ENCODE measurements around the gene PDE11A.

Gene PDE11A

DNA sequence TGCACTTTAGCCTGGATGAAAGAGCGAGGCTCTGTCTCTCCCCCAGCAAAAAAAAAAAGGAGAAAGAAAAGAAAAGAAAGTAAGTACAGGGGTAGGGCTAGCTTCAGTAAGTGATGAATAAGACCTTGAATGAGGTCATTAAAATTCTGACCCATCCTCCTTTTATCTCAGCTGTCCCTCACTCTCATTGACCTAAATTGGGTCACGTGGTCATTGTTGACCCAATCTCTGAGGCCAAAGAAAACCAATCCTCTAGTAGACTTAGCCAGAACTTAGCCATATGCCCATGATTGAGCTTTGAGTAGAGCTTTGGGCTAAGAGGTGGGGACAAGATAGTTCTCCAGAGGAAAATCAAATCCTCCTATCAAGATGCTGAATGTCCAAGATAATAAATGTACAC lies 149.3 kb downstream of the PDE11A start:
- DNase-seq (ENCODE audit: low spot score), result no peak

DNA sequence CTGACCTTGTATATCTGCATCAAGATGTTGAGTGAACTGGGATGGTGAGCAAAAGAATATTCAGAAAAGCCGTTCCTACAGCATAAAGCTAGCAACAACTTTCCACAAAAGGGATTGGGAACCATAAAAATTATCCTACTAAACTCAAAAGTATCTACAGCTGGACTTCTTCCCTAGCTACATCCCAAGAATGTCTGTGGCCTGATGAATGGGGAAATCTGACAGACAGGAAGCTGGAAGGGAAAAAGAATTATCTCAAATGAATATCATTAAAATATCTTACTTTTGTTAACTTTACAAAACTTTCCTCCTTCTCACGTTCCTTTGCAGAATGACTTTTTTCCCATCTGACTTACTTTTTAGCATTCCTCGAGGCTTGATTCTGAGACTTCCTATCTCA lies 150.9 kb downstream of the PDE11A start:
- DNase-seq (ENCODE audit: low spot score), result no peak

DNA sequence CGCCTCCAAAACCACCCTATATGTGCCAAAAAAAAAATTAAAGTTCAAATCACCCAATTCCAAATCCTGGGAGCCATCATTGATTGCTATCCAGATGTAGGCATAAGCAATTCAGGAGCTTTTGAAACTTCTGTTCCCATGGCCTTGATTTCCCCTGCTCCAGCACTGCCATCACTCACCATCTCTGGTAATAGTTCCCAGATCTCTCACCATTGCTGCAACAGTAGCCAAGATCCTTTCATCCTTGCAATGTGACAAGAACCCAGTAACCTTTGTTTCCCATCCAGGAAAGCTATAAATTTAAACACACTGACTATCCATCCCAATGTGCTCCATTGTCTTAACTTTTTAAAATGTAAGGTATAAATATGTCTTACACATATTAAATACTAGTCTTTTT lies 155.4 kb downstream of the PDE11A start:
- DNase-seq (ENCODE audit: low spot score), result no peak

DNA sequence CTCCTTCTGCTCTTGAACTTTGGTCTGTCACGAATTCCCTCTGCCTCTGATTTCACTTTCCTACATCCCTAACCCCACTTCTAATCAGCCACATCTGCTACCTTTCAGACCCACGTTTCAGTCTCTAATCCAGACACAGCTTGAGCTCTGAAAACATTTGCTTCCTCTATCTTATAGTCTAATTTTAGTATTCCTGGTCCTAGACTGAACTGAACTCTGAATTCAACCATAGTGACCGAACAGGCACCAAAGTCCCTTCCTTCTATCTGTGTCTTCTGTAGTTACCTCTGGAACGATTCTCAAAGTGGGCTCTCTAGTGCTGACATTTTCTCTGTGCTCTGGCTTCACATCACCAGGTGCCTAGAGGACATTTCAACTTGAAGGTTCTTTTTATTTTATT lies 156.2 kb downstream of the PDE11A start:
- DNase-seq (ENCODE audit: low spot score), result no peak

DNA sequence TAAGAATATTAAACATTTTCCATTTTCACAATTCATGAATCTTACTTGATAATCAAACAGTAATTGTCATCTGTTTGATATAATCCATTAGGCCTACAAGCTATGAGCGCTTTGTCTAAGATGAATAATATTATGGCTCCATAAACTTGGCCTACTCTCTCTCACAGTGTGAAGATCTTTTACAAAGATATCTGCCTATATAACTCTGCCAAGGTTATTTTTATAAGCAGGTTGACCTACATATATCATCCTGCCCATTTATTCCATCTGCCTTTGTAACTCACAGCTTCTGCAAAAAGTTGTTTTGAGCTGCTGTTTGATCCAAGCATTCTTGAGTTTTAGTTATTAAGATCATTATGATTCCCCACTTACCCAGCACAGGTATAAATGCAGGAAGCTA lies 158.3 kb downstream of the PDE11A start:
- no peak for DNase-seq (ENCODE audit: low spot score)

DNA sequence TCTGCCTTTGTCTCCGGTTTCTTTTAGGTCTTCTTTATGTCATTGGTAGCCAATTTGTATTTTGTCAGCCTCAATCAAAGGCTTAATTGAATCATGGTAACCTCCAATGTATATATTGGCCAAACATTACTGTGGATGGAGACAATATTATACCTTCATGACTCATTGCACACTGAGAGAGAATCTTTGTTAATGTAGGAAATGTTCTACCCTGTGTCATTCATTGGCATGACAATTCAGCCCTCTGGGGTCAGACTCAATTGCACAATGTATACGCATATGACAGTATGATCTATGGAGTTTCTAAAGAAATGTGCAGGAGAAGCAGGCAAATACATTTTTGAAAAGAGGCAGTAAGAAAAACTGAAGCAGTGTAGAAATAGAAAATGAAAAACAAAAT lies 162.6 kb downstream of the PDE11A start:
- no peak for DNase-seq (ENCODE audit: low spot score)

DNA sequence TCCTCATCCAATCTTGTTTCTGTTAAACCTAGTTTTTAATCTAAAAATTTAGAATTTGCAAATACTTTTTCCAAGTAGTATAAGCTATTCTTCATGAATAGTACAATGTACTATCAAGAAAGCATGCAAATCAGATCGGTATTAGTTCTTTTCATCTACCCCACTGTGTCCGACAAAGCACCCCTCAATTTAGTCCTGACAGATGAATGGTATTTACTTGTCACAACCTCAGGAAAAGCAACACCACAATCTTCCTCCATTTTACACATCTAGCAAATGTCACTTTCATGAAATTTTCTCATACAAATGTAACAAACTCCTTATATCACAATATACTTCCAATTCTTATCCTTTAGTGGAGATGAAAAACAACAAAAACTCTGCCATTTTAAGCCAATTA lies 163.8 kb downstream of the PDE11A start:
- DNase-seq (ENCODE audit: low spot score), result no peak

DNA sequence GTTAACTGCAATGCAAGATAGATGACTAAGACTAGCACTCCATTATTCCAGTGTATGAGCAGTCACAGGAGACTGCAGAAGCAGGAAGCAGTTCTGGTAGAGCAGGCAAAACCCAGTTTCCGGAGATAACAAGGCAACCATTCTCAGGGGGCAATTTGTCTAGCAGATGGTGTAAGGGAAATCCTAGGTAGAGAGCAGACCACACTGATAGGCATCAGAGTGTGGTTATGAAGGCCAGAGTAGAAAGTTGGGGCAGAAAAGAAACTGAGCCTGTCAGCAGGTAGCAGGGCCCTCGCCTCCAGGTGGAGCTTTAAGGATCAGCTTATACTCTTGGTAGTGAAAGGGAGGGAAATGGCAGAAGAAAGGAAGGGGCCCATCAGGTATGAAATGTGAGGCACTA lies 164.4 kb downstream of the PDE11A start:
- DNase-seq (ENCODE audit: low spot score), result no peak

DNA sequence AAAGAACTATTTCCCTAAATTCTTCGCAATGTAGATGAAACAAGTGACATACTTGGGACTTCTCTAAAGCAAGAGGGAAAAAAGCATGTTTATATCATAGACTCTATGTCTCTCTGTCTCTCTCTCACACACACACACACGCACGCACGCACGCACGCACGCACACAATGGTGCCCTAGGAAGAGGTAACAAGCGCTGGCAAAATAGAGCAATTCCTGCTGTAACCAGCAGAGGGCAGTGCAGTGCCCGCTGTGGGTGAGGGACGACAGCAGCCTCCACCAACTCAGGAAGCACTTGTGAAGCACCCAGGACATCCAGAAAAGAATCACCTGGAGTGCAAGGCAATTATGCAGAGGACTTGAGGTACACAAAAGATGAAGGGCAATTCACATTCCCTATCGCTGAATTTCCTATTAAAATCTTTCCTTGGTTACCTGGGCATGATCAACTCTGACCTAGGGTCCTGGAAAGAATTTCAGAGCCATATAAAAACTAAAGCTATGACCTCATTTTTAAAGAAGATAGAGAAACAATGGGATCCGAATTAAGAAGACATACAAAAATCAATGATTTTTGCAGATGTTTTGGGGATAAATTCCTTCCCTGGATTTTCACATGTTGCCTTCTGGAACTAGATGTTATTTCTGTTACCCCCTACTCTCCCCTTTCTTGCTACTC lies 166.4 kb downstream of the PDE11A start:
- DNase-seq (ENCODE audit: low spot score), result peak; percentile 65

DNA sequence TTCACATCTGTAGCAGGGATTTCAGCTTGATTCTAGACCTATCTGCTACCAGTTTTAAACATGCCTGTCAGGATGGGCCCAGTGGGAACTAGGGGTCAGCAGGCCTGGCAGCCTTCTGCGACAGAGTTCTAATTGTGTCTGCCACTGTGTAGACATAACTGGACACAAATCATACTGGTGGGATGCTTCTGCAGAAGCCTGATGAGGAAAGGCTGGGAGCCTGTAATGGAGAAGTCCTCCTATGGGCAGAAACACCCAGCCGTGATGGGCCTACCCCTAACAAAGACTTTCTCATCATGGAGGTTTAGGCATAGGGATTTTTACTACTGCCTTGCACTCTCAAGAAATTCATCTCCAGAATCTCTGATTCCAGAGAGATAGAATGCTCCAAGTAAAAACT lies 166.9 kb downstream of the PDE11A start:
- DNase-seq (ENCODE audit: low spot score), result no peak

DNA sequence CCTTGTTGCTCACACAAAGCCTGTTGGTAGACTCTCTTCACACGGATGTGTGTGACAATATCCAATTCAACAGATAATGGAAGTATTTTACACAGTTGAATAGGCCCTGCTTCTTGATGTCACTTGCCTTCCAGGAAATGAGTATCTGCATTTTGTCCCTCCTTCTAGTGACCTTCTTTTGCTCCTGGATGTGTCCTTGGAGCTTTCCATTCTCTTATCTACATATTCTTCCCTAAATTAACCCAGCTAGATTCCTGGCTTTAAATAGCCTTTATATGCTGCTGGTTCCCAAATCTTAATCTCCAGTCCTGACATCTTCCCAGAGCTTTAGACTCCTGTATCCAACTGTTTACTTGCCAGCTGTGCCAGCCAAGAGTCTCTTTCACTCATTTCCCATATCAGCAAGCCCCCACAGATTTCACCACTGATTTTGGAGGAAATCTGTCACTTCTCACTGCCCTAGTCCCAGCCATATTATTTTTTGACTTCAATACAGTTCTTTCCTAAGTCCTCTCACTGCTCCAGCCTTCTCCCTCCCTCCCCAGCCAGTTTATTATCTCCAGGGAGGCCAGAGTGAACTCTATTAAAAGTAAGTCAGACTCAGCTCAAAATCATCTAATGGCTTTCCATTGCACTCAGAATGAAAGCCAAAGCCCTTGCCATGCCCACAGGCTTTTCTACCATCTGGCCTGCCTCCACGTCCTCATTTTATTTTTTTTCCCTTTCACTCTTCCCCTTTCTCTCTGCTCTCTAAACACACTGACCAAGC lies 170.0 kb downstream of the PDE11A start:
- no peak for DNase-seq (ENCODE audit: low spot score)

DNA sequence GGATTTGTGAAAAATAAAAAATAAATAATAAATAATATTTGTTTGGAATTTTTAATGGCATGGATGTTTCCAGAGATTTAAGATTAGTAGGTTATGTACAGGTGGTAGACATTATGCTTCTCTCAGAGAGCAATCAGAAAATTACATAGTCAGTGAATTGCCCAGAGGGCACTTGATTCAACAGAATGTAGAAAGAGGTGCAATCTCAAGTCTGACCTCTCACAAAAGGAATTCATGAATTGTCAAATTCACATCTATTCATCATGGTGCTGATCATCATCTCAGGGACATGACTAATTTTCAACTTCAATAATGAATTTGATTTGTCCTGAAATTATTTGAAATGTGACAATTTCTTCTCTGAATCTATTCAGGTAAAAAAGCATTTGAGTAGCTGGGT lies 172.5 kb downstream of the PDE11A start:
- no peak for DNase-seq (ENCODE audit: low spot score)

DNA sequence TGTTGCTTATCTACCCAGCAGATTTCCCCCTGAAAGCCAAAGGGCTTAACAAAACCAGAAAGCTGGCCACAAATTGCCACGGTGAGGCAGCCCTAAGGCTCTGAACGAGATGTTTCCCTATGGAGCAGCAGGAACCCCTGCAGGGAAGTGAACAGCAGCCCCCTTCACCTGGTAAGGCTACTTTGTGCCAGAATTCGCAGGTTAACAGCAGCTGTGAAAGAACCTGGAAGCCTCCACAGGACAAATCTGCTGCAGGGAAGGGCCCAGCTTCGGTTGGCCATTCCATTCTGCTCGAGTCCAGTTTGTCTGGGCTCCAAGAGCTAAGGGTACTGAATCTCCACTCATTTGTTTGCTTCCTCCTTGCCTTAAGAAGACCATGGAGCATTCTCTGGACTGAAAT lies 175.3 kb downstream of the PDE11A start:
- DNase-seq (ENCODE audit: low spot score), result no peak

DNA sequence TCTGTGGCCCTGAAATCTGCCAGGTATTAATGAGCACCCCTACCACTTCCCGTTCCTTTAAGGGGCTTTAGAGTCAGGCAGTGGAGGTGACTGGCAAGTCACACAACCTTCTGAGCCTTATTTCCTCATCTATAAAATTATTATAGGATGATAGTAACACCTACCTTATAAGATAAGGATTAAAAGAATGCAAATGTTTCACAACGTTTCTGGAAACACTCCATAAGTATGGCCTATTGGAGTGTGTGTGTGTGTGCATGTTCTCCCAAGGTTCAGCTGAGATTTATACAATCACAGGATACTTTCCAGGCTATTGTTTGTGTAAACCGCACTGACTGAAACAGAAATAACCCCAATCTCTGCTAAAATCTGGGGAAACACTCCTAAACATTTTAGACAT lies 176.0 kb downstream of the PDE11A start:
- no peak for DNase-seq (ENCODE audit: low spot score)

DNA sequence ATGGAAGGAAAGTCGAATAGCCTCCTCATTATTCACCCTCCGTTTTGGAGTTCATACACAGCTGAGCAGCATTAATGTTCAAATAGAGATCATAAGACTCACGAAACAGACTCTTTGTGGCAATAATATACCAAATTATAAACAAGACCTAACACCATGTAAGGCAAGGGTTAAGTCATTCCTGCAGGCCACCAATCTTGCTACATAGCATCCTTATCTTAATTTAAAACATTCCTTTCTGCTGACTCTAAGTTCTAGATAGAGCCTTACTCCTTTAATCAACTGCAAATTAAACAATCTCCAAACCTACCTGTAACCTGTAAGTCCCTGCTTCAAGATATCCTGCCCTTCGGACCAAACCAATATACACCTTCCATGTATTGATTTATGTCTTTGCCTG lies 178.0 kb downstream of the PDE11A start:
- no peak for DNase-seq (ENCODE audit: low spot score)

DNA sequence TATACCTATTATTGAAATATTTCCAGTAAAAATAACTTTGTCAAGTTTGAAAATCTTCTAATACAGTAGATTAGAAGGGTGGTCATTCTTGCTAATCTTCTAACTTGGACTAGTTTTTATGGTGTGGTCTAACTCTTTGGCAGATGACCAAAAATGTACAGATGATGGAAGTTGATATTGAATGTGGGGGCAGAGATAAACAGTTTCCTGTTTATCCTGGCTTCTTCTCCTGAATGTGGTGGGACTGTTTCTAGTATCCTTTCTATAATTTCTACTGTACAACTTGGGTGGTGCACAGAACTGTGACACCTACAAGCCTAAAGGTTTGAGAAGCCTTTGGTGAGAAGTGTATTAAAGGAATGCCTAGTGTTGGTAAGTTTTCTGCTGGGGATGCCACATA lies 178.7 kb downstream of the PDE11A start:
- DNase-seq (ENCODE audit: low spot score), result no peak

DNA sequence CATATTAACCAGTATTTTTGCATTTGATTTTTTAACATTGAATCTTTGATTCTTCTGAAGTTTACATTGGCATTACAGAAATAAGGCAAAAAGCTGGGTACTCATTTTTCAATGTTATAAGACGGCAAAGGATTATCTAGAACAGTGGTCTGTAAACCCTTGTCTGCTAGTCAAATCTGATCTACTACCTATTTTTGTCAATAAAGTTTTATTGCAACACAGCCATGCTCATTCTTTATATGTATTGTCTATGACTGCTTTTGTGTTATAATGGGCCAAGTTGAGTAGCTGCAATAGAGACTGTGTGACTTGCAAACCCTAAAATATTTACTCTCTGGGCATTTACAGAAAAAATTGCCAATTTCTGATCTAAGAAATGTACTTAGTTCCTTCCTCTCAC lies 181.0 kb downstream of the PDE11A start:
- DNase-seq (ENCODE audit: low spot score), result no peak

DNA sequence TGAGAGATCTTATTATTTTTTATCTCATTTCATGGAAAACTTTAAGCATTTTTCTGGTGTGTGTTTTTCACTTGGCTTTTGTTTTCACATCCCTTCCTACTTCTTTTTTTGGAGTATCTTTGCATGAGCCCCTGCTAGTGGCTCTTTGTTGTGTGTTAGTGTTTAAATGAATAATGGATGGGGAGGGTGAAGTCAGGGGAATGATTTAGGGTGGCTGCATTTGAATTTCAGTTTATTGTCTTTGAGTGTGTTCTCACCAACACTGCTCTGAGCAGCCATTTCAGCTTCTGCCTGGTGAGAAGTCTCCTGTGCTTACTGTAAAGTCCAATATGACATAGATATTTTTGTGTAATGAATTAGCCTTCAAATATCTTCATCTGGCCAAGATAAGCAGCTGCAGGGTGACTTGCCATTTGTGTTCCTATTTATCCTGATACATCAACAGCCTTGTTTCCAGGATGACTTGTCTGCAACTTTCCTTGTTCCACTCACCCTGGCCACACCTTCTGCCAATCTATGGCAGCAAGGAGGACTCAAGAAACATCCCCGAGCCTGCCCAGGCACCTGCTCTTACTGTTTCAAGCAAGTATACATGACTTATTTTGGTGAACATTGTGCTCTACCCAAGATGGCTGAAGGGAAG lies 182.6 kb downstream of the PDE11A start:
- no peak for DNase-seq (ENCODE audit: low spot score)

DNA sequence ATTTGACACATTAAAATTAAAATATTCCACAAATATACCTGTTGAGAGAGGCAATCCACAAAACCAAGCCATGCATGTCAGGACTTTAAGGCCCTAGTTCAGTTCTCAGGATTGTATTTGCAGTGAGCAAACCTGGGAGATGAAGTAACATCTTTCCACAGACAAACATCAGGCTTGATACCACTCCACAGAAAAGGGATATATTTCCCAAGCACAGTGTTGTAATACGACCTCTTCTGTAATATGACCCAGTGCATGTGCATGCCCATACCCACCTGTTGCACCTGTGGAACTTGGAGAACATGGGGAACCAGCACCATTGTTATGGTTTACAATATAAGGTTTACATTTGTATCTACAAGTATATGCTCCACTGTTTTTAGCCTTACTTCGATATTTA lies 184.0 kb downstream of the PDE11A start:
- no peak for DNase-seq (ENCODE audit: low spot score)

DNA sequence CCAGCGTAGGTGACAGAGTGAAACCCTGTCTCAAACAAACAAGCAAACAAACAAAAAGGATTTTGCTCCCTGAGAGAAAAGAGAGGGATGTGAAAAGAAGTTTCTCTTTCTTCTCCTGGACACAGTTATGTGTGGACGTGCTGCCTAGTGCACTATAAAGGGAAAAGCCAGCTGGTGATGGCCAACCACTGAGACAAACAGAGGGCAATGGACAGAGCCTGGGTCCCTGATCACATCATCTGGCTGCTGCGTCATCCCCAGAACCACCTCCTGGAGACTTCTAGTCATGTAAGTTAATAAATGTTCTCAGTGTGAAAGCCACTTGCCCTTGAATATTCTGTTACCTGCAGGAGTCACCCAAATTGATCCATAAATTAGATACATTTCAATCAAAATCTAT lies 184.9 kb downstream of the PDE11A start:
- no peak for DNase-seq (ENCODE audit: low spot score)

DNA sequence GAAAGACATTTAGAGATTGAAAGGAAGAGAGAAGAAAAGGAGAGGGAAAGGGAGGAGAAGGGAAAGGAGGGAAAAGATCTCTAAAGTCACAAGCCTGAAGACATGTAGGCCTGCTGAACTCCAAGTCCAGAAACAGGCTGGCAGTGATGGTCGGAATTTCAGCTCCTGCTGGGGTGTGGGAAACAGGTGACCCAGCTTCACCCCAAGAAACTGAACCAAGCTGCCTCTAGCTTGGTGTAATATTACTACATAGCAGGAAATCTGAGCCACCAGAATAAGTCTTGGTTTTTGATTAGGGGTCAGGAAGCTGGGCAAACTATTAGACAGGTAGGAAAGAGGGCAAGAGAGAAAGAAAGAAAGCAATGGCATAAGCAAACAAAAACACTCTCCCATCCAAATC lies 185.8 kb downstream of the PDE11A start:
- no peak for DNase-seq (ENCODE audit: low spot score)

DNA sequence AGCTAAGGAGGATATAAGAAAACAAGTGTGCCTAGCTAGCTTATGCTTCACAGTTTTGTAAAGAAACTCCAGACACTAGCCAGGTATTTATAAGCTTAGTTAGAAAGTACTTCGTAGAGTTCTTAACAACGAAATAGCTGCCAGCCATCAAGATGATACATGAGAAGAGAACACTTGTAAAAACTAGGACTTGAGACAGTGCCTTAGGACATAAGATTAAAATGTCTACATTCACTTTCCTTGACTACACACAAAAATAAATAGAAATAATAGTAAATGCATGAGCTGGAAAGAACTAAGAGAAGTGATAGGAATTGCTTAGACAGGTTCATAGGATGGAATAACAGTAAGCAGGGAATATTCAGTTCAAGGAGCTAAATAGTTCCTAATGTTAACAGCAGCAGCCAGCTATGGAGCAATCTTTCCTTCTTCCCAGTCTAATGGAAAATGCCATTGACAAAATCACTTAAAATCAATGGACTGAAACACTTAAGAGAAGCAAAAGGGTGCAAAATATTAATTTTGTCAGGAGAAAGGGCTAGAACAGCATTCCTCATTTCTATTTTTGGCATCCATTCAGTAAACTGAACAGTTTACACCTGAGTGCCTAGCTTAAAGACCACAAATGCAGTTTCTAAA lies 186.6 kb downstream of the PDE11A start:
- no peak for DNase-seq (ENCODE audit: low spot score)

DNA sequence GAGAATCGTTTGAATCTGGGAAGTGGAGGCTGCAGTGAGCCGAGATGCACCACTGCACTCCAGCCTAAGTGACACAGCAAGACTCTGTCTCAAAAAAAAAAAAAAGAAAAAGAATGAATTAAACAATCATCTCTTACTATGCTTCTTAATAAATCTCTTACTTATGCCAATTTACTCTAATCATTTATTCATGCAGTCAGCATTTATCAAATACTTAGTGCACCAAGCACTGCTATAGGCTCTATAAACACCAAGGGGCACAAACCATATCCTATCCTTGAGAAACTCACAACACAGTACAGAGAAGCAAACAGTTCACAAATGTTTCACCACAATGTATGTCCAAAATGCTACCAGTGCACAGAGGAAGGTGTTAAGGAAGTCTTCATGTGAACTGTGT lies 189.4 kb downstream of the PDE11A start:
- DNase-seq (ENCODE audit: low spot score), result no peak
